B cell (primary cell): ENCODE data around the gene GPR137B.

Source experiments
- EZH2 ChIP-seq: IDR thresholded peaks from 2 replicates; pipeline ENCODE4 v1.6.1; 2012; ENCODE audit warnings: borderline replicate concordance, low read depth, mild to moderate bottlenecking, moderate library complexity, low read length; ENCODE audit not compliant: insufficient read depth, poor library complexity, severe bottlenecking
- TF ChIP-seq, protein P1 (sequence below): fragments of 200-600 bp; IDR thresholded peaks from one replicate; pipeline ENCODE4 v1.8.0; 2022; ENCODE audit warnings: antibody characterized with exemption, mild to moderate bottlenecking

DNA sequence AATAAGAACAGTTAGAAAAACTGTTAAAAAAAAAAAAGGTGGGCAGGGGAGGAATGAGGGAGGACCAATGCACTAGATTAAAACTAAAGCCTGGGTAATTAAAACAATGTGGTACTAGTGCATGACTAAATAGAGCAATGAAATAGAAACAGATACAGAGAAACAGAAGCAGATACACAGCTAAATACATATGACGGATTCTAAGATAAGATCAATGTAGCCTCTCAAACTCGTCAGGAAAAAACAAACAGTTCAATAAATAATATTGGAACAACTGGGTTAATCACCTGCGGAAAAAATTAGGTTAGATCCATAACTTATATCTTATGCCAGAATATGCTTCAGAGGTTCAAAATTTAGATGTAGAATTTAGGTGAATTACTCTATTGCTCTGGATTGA is 71.2 kb downstream of the GPR137B start:
- TF ChIP-seq, protein P1, sequence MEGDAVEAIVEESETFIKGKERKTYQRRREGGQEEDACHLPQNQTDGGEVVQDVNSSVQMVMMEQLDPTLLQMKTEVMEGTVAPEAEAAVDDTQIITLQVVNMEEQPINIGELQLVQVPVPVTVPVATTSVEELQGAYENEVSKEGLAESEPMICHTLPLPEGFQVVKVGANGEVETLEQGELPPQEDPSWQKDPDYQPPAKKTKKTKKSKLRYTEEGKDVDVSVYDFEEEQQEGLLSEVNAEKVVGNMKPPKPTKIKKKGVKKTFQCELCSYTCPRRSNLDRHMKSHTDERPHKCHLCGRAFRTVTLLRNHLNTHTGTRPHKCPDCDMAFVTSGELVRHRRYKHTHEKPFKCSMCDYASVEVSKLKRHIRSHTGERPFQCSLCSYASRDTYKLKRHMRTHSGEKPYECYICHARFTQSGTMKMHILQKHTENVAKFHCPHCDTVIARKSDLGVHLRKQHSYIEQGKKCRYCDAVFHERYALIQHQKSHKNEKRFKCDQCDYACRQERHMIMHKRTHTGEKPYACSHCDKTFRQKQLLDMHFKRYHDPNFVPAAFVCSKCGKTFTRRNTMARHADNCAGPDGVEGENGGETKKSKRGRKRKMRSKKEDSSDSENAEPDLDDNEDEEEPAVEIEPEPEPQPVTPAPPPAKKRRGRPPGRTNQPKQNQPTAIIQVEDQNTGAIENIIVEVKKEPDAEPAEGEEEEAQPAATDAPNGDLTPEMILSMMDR: no peak
- TF ChIP-seq EZH2: no peak
